HG02588 (cell line): ENCODE data around the gene D2HGDH.
"Not testable (repeated sequence)": the region's sequence is repeated elsewhere in the genome, so short reads cannot be mapped to it uniquely, and the experiment has no call there.

ENCODE experiments used
- ATAC-seq: cut with Tn5 transposase; IDR thresholded peaks from one replicate; pipeline ENCODE4 v1.9.1; 2021; ENCODE audit warnings: mild to moderate bottlenecking, moderate library complexity; ENCODE audit not compliant: unreplicated experiment

Gene D2HGDH

GRCh38 chr2:241806217-241806616 is 71.8 kb downstream of the D2HGDH start:
- not testable (repeated sequence) for ATAC-seq

- no peak for ATAC-seq
These were observed 73.8 kb downstream of the D2HGDH start for GRCh38 chr2:241808051-241808720.

GRCh38 chr2:241808721-241809382 is 74.4 kb downstream of the D2HGDH start, which contains the start of gene NEU4:
TSS of gene NEU4 (plus strand) at chr2:241809193. CDS start at chr2:241814485, 5,292 bp downstream.
- no peak for ATAC-seq

- no peak for ATAC-seq
These were observed 75.2 kb downstream of the D2HGDH start for GRCh38 chr2:241809383-241810306.

- ATAC-seq: no peak
These were observed 76.1 kb downstream of the D2HGDH start for GRCh38 chr2:241810307-241811200.

- ATAC-seq: no peak
These were observed 76.9 kb downstream of the D2HGDH start for GRCh38 chr2:241811201-241811951.

- no peak for ATAC-seq
These were observed 77.7 kb downstream of the D2HGDH start for GRCh38 chr2:241811952-241812729.

GRCh38 chr2:241812730-241813643 is 78.6 kb downstream of the D2HGDH start:
- ATAC-seq: no peak

GRCh38 chr2:241813644-241814392 is 79.4 kb downstream of the D2HGDH start:
- ATAC-seq: no peak

- no peak for ATAC-seq
These were observed 79.9 kb downstream of the D2HGDH start for GRCh38 chr2:241814393-241814642.

GRCh38 chr2:241814643-241815476 is 80.4 kb downstream of the D2HGDH start:
- no peak for ATAC-seq

GRCh38 chr2:241815477-241816430 is 81.3 kb downstream of the D2HGDH start:
- no peak for ATAC-seq

- ATAC-seq: no peak
These were observed 82.1 kb downstream of the D2HGDH start for GRCh38 chr2:241816431-241817121.

- ATAC-seq: no peak
These were observed 82.8 kb downstream of the D2HGDH start for GRCh38 chr2:241817126-241817820.
